HepG2 (cell line): Measurements from ENCODE around the gene RERGL. TPM values are rescaled to one million over a fixed set of nuclear protein-coding genes. Genes with fewer than 3 reads are reported as not detected.

Experiments
- ATAC-seq: fragments of 200-7000 bp; cut with Tn5 transposase; 3 replicates; pipeline ENCODE4 v1.9.1; 2020; ENCODE audit warnings: mild to moderate bottlenecking, moderate library complexity
- BruUV-seq: library from RNA; stranded (reverse); fragments of 400-500 nt; replicated peaks from 2 replicates; lab custom pipeline; 2021; lab: Mats Ljungman, UMichigan
- CTCF ChIA-PET: fragments of 300-600 bp; formaldehyde crosslinking; extraction: SDS; loops from one replicate; lab custom pipeline; 2021; ENCODE audit warnings: low total read pairs, inconsistent platforms, low intra/inter-chr PET ratio; lab: Yijun Ruan, JAX
- POLR2A ChIA-PET: fragments of 350-600 bp; sonication (Branson Sonifier 250); formaldehyde crosslinking; loops from one replicate; lab custom pipeline; 2020; ENCODE audit warnings: antibody characterized with exemption, inconsistent platforms; lab: Yijun Ruan, JAX
- DNase-seq: peaks from one replicate; pipeline ENCODE4 v3.0.0-alpha.2; 2015; ENCODE audit warnings: low spot score
- FAIRE-seq: peaks from 3 replicates; lab custom pipeline; 2011; peaks lifted over from hg19 to GRCh38; lab: Jason Lieb, UNC
- H2AFZ ChIP-seq: one replicate; pipeline ENCODE4 v1.6.1; 2011; ENCODE audit warnings: low read length, inconsistent platforms
- H3K27ac ChIP-seq: fragments of 300-600 bp; 3 replicates; pipeline ENCODE4 v1.8.0; 2011; ENCODE audit warnings: mixed run types, mild to moderate bottlenecking, mixed read lengths, low read length, inconsistent platforms; ENCODE audit not compliant: insufficient read depth; ENCODE audit errors: extremely low read length
- H3K27me3 ChIP-seq, 2 experiments: fragments of 200-600 bp in 1 of 2; 2 replicates in 1 of 2; 3 replicates in 1 of 2; pipeline versions ENCODE4 v1.6.0 to v1.8.0; 2011; ENCODE audit warnings: low read length in 2 of 2, mild to moderate bottlenecking in 2 of 2, moderate library complexity in 2 of 2, inconsistent platforms in 1 of 2; ENCODE audit not compliant: insufficient read depth in 2 of 2, control insufficient read depth in 1 of 2
- H3K36me3 ChIP-seq, 2 experiments: fragments of 200-600 bp in 1 of 2; replicated peaks in 1 of 2; 2 replicates in 1 of 2; 3 replicates in 1 of 2; pipeline versions ENCODE4 v1.5.1 to v1.8.0; 2011; ENCODE audit warnings: low read length in 2 of 2, inconsistent platforms in 1 of 2; ENCODE audit not compliant: insufficient read depth in 2 of 2, control insufficient read depth in 1 of 2
- H3K4me1 ChIP-seq: 2 replicates; pipeline ENCODE4 v1.5.1; 2012; ENCODE audit warnings: low read length, inconsistent platforms; ENCODE audit not compliant: insufficient read depth
- H3K4me2 ChIP-seq: 2 replicates; pipeline ENCODE4 v1.6.0; 2011; ENCODE audit warnings: low read depth, low read length, inconsistent platforms
- H3K4me3 ChIP-seq, 3 experiments: fragments of 200-600 bp in 1 of 3; sonication (generic), shearing (Covaris generic) in 1 of 3; replicated peaks in 1 of 3; 2 replicates each; pipeline ENCODE4 v1.5.1; 2011 to 2016; ENCODE audit warnings: low read length in 3 of 3, inconsistent platforms in 2 of 3, low read depth in 2 of 3, mild to moderate bottlenecking in 2 of 3, control low read depth in 1 of 3, mixed read lengths in 1 of 3; ENCODE audit not compliant: insufficient read depth in 1 of 3
- H3K79me2 ChIP-seq: one replicate; pipeline ENCODE4 v1.6.1; 2011; ENCODE audit warnings: low read length, inconsistent platforms; ENCODE audit not compliant: insufficient read depth
- H3K9ac ChIP-seq: 2 replicates; pipeline ENCODE4 v1.6.0; 2011; ENCODE audit warnings: mild to moderate bottlenecking, low read depth, low read length, inconsistent platforms; ENCODE audit not compliant: insufficient read depth
- H3K9me3 ChIP-seq: 2 replicates; pipeline ENCODE4 v1.5.1; 2012; ENCODE audit warnings: mild to moderate bottlenecking, low read length
- H4K20me1 ChIP-seq: 2 replicates; pipeline ENCODE4 v1.6.0; 2011; ENCODE audit warnings: inconsistent platforms, mild to moderate bottlenecking, low read length, moderate library complexity; ENCODE audit not compliant: insufficient read depth
- EEA1 ChIP-seq: sonication (generic); formaldehyde crosslinking; IDR thresholded peaks from 2 replicates; pipeline ENCODE4 v1.5.1; 2020; ENCODE audit warnings: mild to moderate bottlenecking, missing genetic modification reagents, borderline replicate concordance
- FOXC1 ChIP-seq: sonication (generic); formaldehyde crosslinking; IDR thresholded peaks from 2 replicates; pipeline ENCODE4 v1.8.0; 2022; ENCODE audit warnings: mild to moderate bottlenecking, missing genetic modification reagents, borderline replicate concordance
- FOXJ3 ChIP-seq: sonication (generic); formaldehyde crosslinking; IDR thresholded peaks from 2 replicates; pipeline ENCODE4 v1.4.0; 2020; ENCODE audit warnings: missing genetic modification reagents, mild to moderate bottlenecking, borderline replicate concordance
- GLI4 ChIP-seq: sonication (generic); formaldehyde crosslinking; IDR thresholded peaks from 2 replicates; pipeline ENCODE4 v1.5.1; 2020; ENCODE audit warnings: missing genetic modification reagents, mild to moderate bottlenecking, moderate library complexity, borderline replicate concordance
- HDAC2 ChIP-seq: sonication (generic); formaldehyde crosslinking; IDR thresholded peaks from 2 replicates; pipeline ENCODE4 v1.4.0; 2020; ENCODE audit warnings: missing genetic modification reagents
- KAT7 ChIP-seq: IDR thresholded peaks from 2 replicates; pipeline ENCODE4 v1.6.1; 2018; ENCODE audit warnings: borderline replicate concordance, missing compliant biosample characterization
- KDM1A ChIP-seq: IDR thresholded peaks from 2 replicates; pipeline ENCODE4 v1.6.1; 2016; ENCODE audit warnings: missing compliant biosample characterization
- NPAS2 ChIP-seq: sonication (generic); formaldehyde crosslinking; IDR thresholded peaks from 2 replicates; pipeline ENCODE4 v1.8.0; 2022; ENCODE audit warnings: mild to moderate bottlenecking, missing genetic modification reagents, borderline replicate concordance
- ONECUT2 ChIP-seq: sonication (generic); formaldehyde crosslinking; IDR thresholded peaks from 2 replicates; pipeline ENCODE4 v1.4.0; 2020; ENCODE audit warnings: missing genetic modification reagents
- PHF5A ChIP-seq: IDR thresholded peaks from one replicate; pipeline ENCODE4 v1.6.1; 2018; ENCODE audit warnings: low read depth, missing genetic modification reagents; ENCODE audit not compliant: unreplicated experiment
- POLR2A ChIP-seq, 2 experiments: IDR thresholded peaks; 2 replicates each; pipeline ENCODE4 v1.6.1; 2011; ENCODE audit warnings: low read depth in 2 of 2, low read length in 2 of 2, mild to moderate bottlenecking in 1 of 2, moderate library complexity in 1 of 2; ENCODE audit not compliant: insufficient read depth in 1 of 2
- SP140L ChIP-seq: sonication (generic); formaldehyde crosslinking; IDR thresholded peaks from 2 replicates; pipeline ENCODE4 v1.4.0; 2020; ENCODE audit warnings: missing genetic modification reagents, borderline replicate concordance
- XRCC5 ChIP-seq: fragments of 200-400 bp; formaldehyde crosslinking; optimal IDR thresholded peaks from 2 replicates; pipeline ENCODE3; 2017; ENCODE audit warnings: mild to moderate bottlenecking, low read length
- ZBTB7B ChIP-seq: sonication (generic); formaldehyde crosslinking; IDR thresholded peaks from 2 replicates; pipeline ENCODE4 v1.4.0; 2020; ENCODE audit warnings: missing genetic modification reagents
- ZNF276 ChIP-seq: sonication (generic); formaldehyde crosslinking; IDR thresholded peaks from 2 replicates; pipeline ENCODE4 v1.4.0; 2020; ENCODE audit warnings: mild to moderate bottlenecking, low read depth, missing genetic modification reagents
- ZNF296 ChIP-seq: sonication (generic); formaldehyde crosslinking; conservative IDR thresholded peaks from 2 replicates; pipeline ENCODE4 v1.5.0; 2020; ENCODE audit warnings: mild to moderate bottlenecking, missing genetic modification reagents
- ZNF337 ChIP-seq: sonication (generic); formaldehyde crosslinking; IDR thresholded peaks from 2 replicates; pipeline ENCODE4 v1.5.1; 2020; ENCODE audit warnings: missing genetic modification reagents, low read depth, mild to moderate bottlenecking, borderline replicate concordance
- ZNF414 ChIP-seq: sonication (generic); formaldehyde crosslinking; IDR thresholded peaks from 2 replicates; pipeline ENCODE4 v1.5.0; 2020; ENCODE audit warnings: missing genetic modification reagents
- ZNF670 ChIP-seq: sonication (generic); formaldehyde crosslinking; IDR thresholded peaks from 2 replicates; pipeline ENCODE4 v1.8.0; 2022; ENCODE audit warnings: mild to moderate bottlenecking, missing genetic modification reagents, borderline replicate concordance
- ZNF761 ChIP-seq: sonication (generic); formaldehyde crosslinking; conservative IDR thresholded peaks from 2 replicates; pipeline ENCODE4 v1.4.0; 2020; ENCODE audit warnings: mild to moderate bottlenecking, missing genetic modification reagents
- ZNF790 ChIP-seq: sonication (generic); formaldehyde crosslinking; IDR thresholded peaks from 2 replicates; pipeline ENCODE4 v1.8.0; 2022; ENCODE audit warnings: missing genetic modification reagents, mild to moderate bottlenecking, borderline replicate concordance
- ZNF883 ChIP-seq: sonication (generic); formaldehyde crosslinking; IDR thresholded peaks from 2 replicates; pipeline ENCODE4 v1.5.1; 2020; ENCODE audit warnings: mild to moderate bottlenecking, missing genetic modification reagents; ENCODE audit errors: not compliant biosample characterization
- WGBS: methylation state at CpG from one replicate; pipeline ENCODE4 v1.1.6; 2017; ENCODE audit warnings: low lambda C conversion rate; 5-methylcytosine and 5-hydroxymethylcytosine counted together
- in situ Hi-C: cut with HindIII; loops from 2 replicates; pipeline ENCODE4 v1.10.0; 2017; ENCODE audit warnings: low pct_unique_long_range_greater_than_20kb; ENCODE audit not compliant: extremely low pct_ligation_motif_present
- intact Hi-C: fragments of 100-400 bp; cut with micrococcal nuclease; formaldehyde crosslinking; loops from one replicate; pipeline ENCODE4 v1.10.0; 2022; ENCODE audit not compliant: unreplicated experiment
- polyA plus RNA-seq, 8 experiments: library from polyadenylated mRNA; depleted of rRNA in 3 of 8; stranded (reverse) in 7 of 8; unstranded in 1 of 8; fragments of >200 nt; fragmentation: Illumina TruSeq in 4 of 8; extraction: Trizol in 4 of 8; gene quantifications; 2 replicates each; pipeline versions ENCODE4 v1.2.1 to v1.2.3, GENCODE V29; 2011 to 2016; ENCODE audit warnings: low read depth in 4 of 8, missing spikeins in 1 of 8, mixed read lengths in 1 of 8; ENCODE audit not compliant: insufficient read depth in 1 of 8
- total RNA-seq, 5 experiments: library from RNA; depleted of rRNA; stranded (reverse); fragments of >200 nt; fragmentation: Illumina TruSeq; extraction: Trizol; gene quantifications; 2 replicates each; pipeline ENCODE4 v1.2.3, GENCODE V29; 2016; ENCODE audit warnings: low read depth in 1 of 5

The RERGL gene
- total and polyA plus RNA-seq, 2 of the 13 experiments (the other 11 are each of a cell fraction or from before 2014, with no cell fraction given) = not detected

GRCh38 chr12:18079541-18080246, 10.3 kb downstream of the RERGL start (continued):
- no peak for TF ChIP-seq ZNF670 (CRISPR knock-in tag)
- TF ChIP-seq ONECUT2 (CRISPR knock-in tag) = no peak
- no peak for TF ChIP-seq HDAC2

- Histone ChIP-seq H3K4me1 (no peaks in the 10 kb centered on the region), H3K4me2 (no peak overlapping the region), H3K9ac (no peak overlapping the region), H3K27ac (no peak overlapping the region), H3K36me3 (no peaks in the 10 kb centered on the region), H2AFZ (no peak overlapping the region), H3K27me3 (no peaks in the 10 kb centered on the region), H3K79me2 (no peaks in the 10 kb centered on the region), H4K20me1 (no peaks in the 10 kb centered on the region), H3K4me3 (no peak overlapping the region), H3K9me3 (peaks cover 5% of the 10 kb centered on the region)
- FAIRE-seq = no peak
- ChIA-PET POLR2A (no interaction called here), CTCF (no interaction called here)
- 2% methylated on average over 3 of the region's 3 CpGs for WGBS
- no peak for ATAC-seq
- intact Hi-C loops (no loop called here), in situ Hi-C loops (no loop called here)
- no peak for DNase-seq
- TF ChIP-seq FOXC1 (no peak), ZNF276 (CRISPR knock-in tag) (no peak), SP140L (CRISPR knock-in tag) (no peak), ZNF296 (CRISPR knock-in tag) (no peak), NPAS2 (no peak), EEA1 (CRISPR knock-in tag) (no peak), ZNF790 (CRISPR knock-in tag) (no peak), ZNF337 (CRISPR knock-in tag) (no peak), GLI4 (no peak), ZNF883 (no peak), ZBTB7B (no peak), POLR2A (IDR thresholded peaks at IDR 0.05; ENCODE audit: insufficient read depth in 1 of 2, low read depth in 2 of 2, low read length in 2 of 2) (no peak), KAT7 (CRISPR knock-in tag) (no peak), PHF5A (no peak), XRCC5 (no peak), KDM1A (CRISPR knock-in tag) (no peak), ZNF414 (CRISPR knock-in tag) (no peak), FOXJ3 (CRISPR knock-in tag) (no peak), ZNF761 (no peak)
- no TSS peak for BruUV-seq
Measured at GRCh38 chr12:18074001-18074400, 16.0 kb downstream of the RERGL start.
